HG02973 (cell line): ENCODE data around the gene SOCS1.

Source experiments
- ATAC-seq: cut with Tn5 transposase; IDR thresholded peaks from one replicate; pipeline ENCODE4 v1.9.1; 2021; ENCODE audit warnings: moderate library complexity; ENCODE audit not compliant: unreplicated experiment

The SOCS1 gene

GRCh38 chr16:11205754-11206581 is 50.0 kb downstream of the SOCS1 start:
- ATAC-seq: no peak

- ATAC-seq: no peak
Observed at GRCh38 chr16:11205065-11205699, 50.8 kb downstream of the SOCS1 start.

- ATAC-seq: no peak
Observed at GRCh38 chr16:11204513-11205047, 51.4 kb downstream of the SOCS1 start.
